SJCRH30 (cell line): Measurements from ENCODE around the gene FALEC. TPM values are rescaled to one million over a fixed set of nuclear protein-coding genes. Genes with fewer than 3 reads are reported as not detected.
"Not testable (repeated sequence)": the region's sequence is repeated elsewhere in the genome, so short reads cannot be mapped to it uniquely, and the experiment has no call there.

ENCODE experiments used
- DNase-seq, 2 experiments: peaks; one replicate each; pipeline ENCODE4 v3.0.0-alpha.2; 2015 to 2020
- H3K27ac ChIP-seq: fragments of 250-450 bp; sonication (Bioruptor Pico); 2 replicates; pipeline ENCODE4 v1.5.1; 2020; ENCODE audit warnings: mild to moderate bottlenecking, moderate library complexity
- H3K27me3 ChIP-seq: fragments of 250-450 bp; sonication (Bioruptor Pico); 2 replicates; pipeline ENCODE4 v1.5.1; 2020; ENCODE audit warnings: mild to moderate bottlenecking, moderate library complexity
- H3K36me3 ChIP-seq: fragments of 250-450 bp; sonication (Bioruptor Pico); 2 replicates; pipeline ENCODE4 v1.5.1; 2020; ENCODE audit warnings: mild to moderate bottlenecking, moderate library complexity
- H3K4me1 ChIP-seq: fragments of 250-450 bp; sonication (Bioruptor Pico); 2 replicates; pipeline ENCODE4 v1.5.1; 2020; ENCODE audit warnings: mild to moderate bottlenecking, moderate library complexity
- H3K4me3 ChIP-seq: fragments of 250-450 bp; sonication (Bioruptor Pico); 2 replicates; pipeline ENCODE4 v1.5.1; 2020; ENCODE audit warnings: mild to moderate bottlenecking, moderate library complexity
- H3K9me3 ChIP-seq: fragments of 250-450 bp; sonication (Bioruptor Pico); replicated peaks from 2 replicates; pipeline ENCODE4 v1.5.1; 2020; ENCODE audit warnings: mild to moderate bottlenecking, moderate library complexity
- total RNA-seq: library from RNA; depleted of rRNA; stranded (reverse); fragments of >200 nt; shearing (Covaris generic); gene quantifications from 2 replicates; pipeline ENCODE4 v1.2.3, GENCODE V29; 2014

The FALEC gene
- total RNA-seq, 1 experiment from 2014 or later, result not detected

GRCh38 chr1:150564051-150564991, 48.8 kb downstream of the FALEC start:
- Histone ChIP-seq H3K27ac (no peak overlapping the region), H3K36me3 (no peaks in the 10 kb centered on the region), H3K9me3 (no peaks in the 10 kb centered on the region), H3K4me3 (no peak overlapping the region), H3K27me3 (no peaks in the 10 kb centered on the region), H3K4me1 (peaks cover 37% of the 10 kb centered on the region)
- DNase-seq, result no peak

- H3K4me3 ChIP-seq, H3K36me3 ChIP-seq, H3K27me3 ChIP-seq, DNase-seq, H3K9me3 ChIP-seq, H3K27ac ChIP-seq: not testable (repeated sequence)
- H3K4me1 ChIP-seq, result peaks cover 44% of the 10 kb centered on the region
These were observed 49.9 kb downstream of the FALEC start for GRCh38 chr1:150565240-150565991.

- no peak for DNase-seq
- no peaks in the 10 kb centered on the region for H3K36me3 ChIP-seq
- H3K27ac ChIP-seq, result peak overlapping the region; percentile 92
- H3K4me3 ChIP-seq, result no peak overlapping the region
- no peaks in the 10 kb centered on the region for H3K27me3 ChIP-seq
- no peaks in the 10 kb centered on the region for H3K9me3 ChIP-seq
- H3K4me1 ChIP-seq, result peaks cover 43% of the 10 kb centered on the region
These were observed 51.2 kb downstream of the FALEC start for GRCh38 chr1:150566589-150567340.

- Histone ChIP-seq H3K27ac (peak overlapping the region; percentile 92), H3K36me3 (no peaks in the 10 kb centered on the region), H3K4me3 (peak overlapping the region; percentile 33), H3K9me3 (no peaks in the 10 kb centered on the region), H3K4me1 (peaks cover 41% of the 10 kb centered on the region), H3K27me3 (no peaks in the 10 kb centered on the region)
- DNase-seq, result no peak
These were observed 51.8 kb downstream of the FALEC start for GRCh38 chr1:150567341-150567716.

- no peaks in the 10 kb centered on the region for H3K27me3 ChIP-seq
- peaks cover 35% of the 10 kb centered on the region for H3K4me1 ChIP-seq
- H3K4me3 ChIP-seq, result peak overlapping the region; percentile 33
- DNase-seq, result peak; percentile 93 to 94
- no peaks in the 10 kb centered on the region for H3K9me3 ChIP-seq
- H3K36me3 ChIP-seq, result peaks cover 6% of the 10 kb centered on the region
- peak overlapping the region; percentile 92 for H3K27ac ChIP-seq
These were observed 52.4 kb downstream of the FALEC start for GRCh38 chr1:150567717-150568593.

- Histone ChIP-seq H3K27me3 (no peaks in the 10 kb centered on the region), H3K4me1 (peaks cover 31% of the 10 kb centered on the region), H3K4me3 (peak overlapping the region; percentile 1; the same call in 1 of the 2 replicates), H3K36me3 (peaks cover 12% of the 10 kb centered on the region), H3K27ac (peak overlapping the region; percentile 92), H3K9me3 (no peaks in the 10 kb centered on the region)
- DNase-seq, result no peak
These were observed 53.0 kb downstream of the FALEC start for GRCh38 chr1:150568594-150568966.

GRCh38 chr1:150572918-150573647, 57.5 kb downstream of the FALEC start:
- DNase-seq, result no peak
- peaks cover 57% of the 10 kb centered on the region for H3K36me3 ChIP-seq
- peaks cover 21% of the 10 kb centered on the region for H3K4me1 ChIP-seq
- no peak overlapping the region for H3K4me3 ChIP-seq
- H3K9me3 ChIP-seq, result no peaks in the 10 kb centered on the region
- H3K27me3 ChIP-seq, result no peaks in the 10 kb centered on the region
- H3K27ac ChIP-seq, result no peak overlapping the region

GRCh38 chr1:150573648-150574071, 58.1 kb downstream of the FALEC start:
- not testable (repeated sequence) for H3K27me3 ChIP-seq, H3K9me3 ChIP-seq, H3K27ac ChIP-seq, DNase-seq, H3K4me3 ChIP-seq
- peaks cover 61% of the 10 kb centered on the region for H3K36me3 ChIP-seq
- peaks cover 18% of the 10 kb centered on the region for H3K4me1 ChIP-seq

GRCh38 chr1:150574260-150575071, 58.9 kb downstream of the FALEC start:
- H3K36me3 ChIP-seq, result peaks cover 65% of the 10 kb centered on the region
- no peak overlapping the region for H3K4me3 ChIP-seq
- H3K27me3 ChIP-seq, result no peaks in the 10 kb centered on the region
- no peaks in the 10 kb centered on the region for H3K9me3 ChIP-seq
- no peak overlapping the region for H3K27ac ChIP-seq
- no peak for DNase-seq
- peaks cover 10% of the 10 kb centered on the region for H3K4me1 ChIP-seq

GRCh38 chr1:150575072-150575489, 59.5 kb downstream of the FALEC start:
- H3K36me3 ChIP-seq, result peaks cover 65% of the 10 kb centered on the region
- peaks cover 6% of the 10 kb centered on the region for H3K4me1 ChIP-seq
- no peaks in the 10 kb centered on the region for H3K27me3 ChIP-seq
- DNase-seq, result no peak
- no peak overlapping the region for H3K27ac ChIP-seq
- no peaks in the 10 kb centered on the region for H3K9me3 ChIP-seq
- H3K4me3 ChIP-seq, result no peak overlapping the region

GRCh38 chr1:150575518-150576366, 60.2 kb downstream of the FALEC start:
- no peak overlapping the region for H3K4me3 ChIP-seq
- H3K9me3 ChIP-seq, result no peaks in the 10 kb centered on the region
- peaks cover 65% of the 10 kb centered on the region for H3K36me3 ChIP-seq
- no peak for DNase-seq
- H3K27ac ChIP-seq, result no peak overlapping the region
- peaks cover 2% of the 10 kb centered on the region for H3K4me1 ChIP-seq
- H3K27me3 ChIP-seq, result no peaks in the 10 kb centered on the region

- Histone ChIP-seq H3K36me3 (peaks cover 65% of the 10 kb centered on the region), H3K4me3 (peak overlapping the region; percentile 89), H3K9me3 (no peaks in the 10 kb centered on the region), H3K27me3 (no peaks in the 10 kb centered on the region), H3K4me1 (peaks cover 2% of the 10 kb centered on the region), H3K27ac (no peak overlapping the region)
- DNase-seq, result no peak
These were observed 60.8 kb downstream of the FALEC start for GRCh38 chr1:150576367-150576711.
